ENCODE measurements around the gene HOXB3.

HOXB3 gene

GRCh38 chr17:48589831-48590606 lies at the start of gene HOXB3:
HOXB3 (minus strand) TSS chr17:48590241; CDS start chr17:48552474, 37,767 bp downstream.
- in situ Hi-C loops (cut with MboI; ENCODE audit: low sequenced_read_pairs), result no loop called here

GRCh38 chr17:48639136-48639535 lies 49.1 kb upstream of the HOXB3 start:
- in situ Hi-C loops (cut with MboI; ENCODE audit: low sequenced_read_pairs), result no loop called here

GRCh38 chr17:48637323-48638260 lies 47.6 kb upstream of the HOXB3 start:
- in situ Hi-C loops (cut with MboI; ENCODE audit: low sequenced_read_pairs), result no loop called here

- in situ Hi-C loops (cut with MboI; ENCODE audit: low sequenced_read_pairs), result no loop called here
These were observed 46.4 kb upstream of the HOXB3 start for GRCh38 chr17:48636177-48637018.

- in situ Hi-C loops (cut with MboI; ENCODE audit: low sequenced_read_pairs), result no loop called here
These were observed 44.6 kb upstream of the HOXB3 start for GRCh38 chr17:48634493-48635208.

GRCh38 chr17:48633266-48633677 lies 43.2 kb upstream of the HOXB3 start:
- in situ Hi-C loops (cut with MboI; ENCODE audit: low sequenced_read_pairs), result no loop called here

GRCh38 chr17:48632579-48633265 lies 42.7 kb upstream of the HOXB3 start:
- in situ Hi-C loops (cut with MboI; ENCODE audit: low sequenced_read_pairs), result no loop called here

- in situ Hi-C loops (cut with MboI; ENCODE audit: low sequenced_read_pairs), result no loop called here
These were observed 41.9 kb upstream of the HOXB3 start for GRCh38 chr17:48631693-48632578.

GRCh38 chr17:48630925-48631692 lies 41.1 kb upstream of the HOXB3 start:
- in situ Hi-C loops (cut with MboI; ENCODE audit: low sequenced_read_pairs), result no loop called here

- in situ Hi-C loops (cut with MboI; ENCODE audit: low sequenced_read_pairs), result no loop called here
These were observed 40.2 kb upstream of the HOXB3 start for GRCh38 chr17:48630009-48630924.

- in situ Hi-C loops (cut with MboI; ENCODE audit: low sequenced_read_pairs), result no loop called here
These were observed 39.3 kb upstream of the HOXB3 start for GRCh38 chr17:48629411-48629759.

GRCh38 chr17:48628649-48629410 lies 38.8 kb upstream of the HOXB3 start:
- in situ Hi-C loops (cut with MboI; ENCODE audit: low sequenced_read_pairs), result no loop called here

- in situ Hi-C loops (cut with MboI; ENCODE audit: low sequenced_read_pairs), result no loop called here
These were observed 37.8 kb upstream of the HOXB3 start for GRCh38 chr17:48627623-48628521.

GRCh38 chr17:48627118-48627597 lies 37.1 kb upstream of the HOXB3 start:
- in situ Hi-C loops (cut with MboI; ENCODE audit: low sequenced_read_pairs), result no loop called here

Measured in HL-60/S4 treated with retinoic acid at 250 ng/mL for 4 days and 3 days (cell line).